ENCODE measurements around the gene NBAS. TPM values are rescaled to one million over a fixed set of nuclear protein-coding genes. Genes with fewer than 3 reads are reported as not detected.

NBAS gene
- total and polyA plus RNA-seq, 2 donors (not counting 3 experiments of a cell fraction or from before 2014, with no cell fraction given) = 29.4 to 43.0 TPM

DNA sequence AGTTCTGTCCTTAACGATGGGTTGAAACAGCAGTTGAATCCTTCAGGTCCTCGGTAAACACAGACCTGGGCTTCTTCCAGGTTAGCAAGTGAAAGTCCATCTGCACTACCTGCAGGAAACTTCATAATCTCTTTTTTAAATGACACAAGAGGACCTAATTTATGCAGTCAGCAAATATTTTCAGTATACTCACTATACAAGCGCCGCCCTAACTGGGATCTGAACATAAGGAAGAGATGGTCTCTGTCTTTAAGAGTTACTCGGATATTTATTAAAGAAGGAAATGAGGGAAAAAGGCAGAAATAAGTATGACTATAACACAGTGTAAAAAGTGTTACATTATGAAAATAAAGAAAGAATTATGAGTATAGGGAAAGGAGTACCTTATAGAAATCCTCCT lies 103.3 kb downstream of the NBAS start:
- BruUV-seq (replicated peaks) = no TSS peak
- intact Hi-C loops (cut with micrococcal nuclease) (no loop called here), dilution Hi-C loops (cut with MboI; ENCODE audit: extremely low pct_ligation_motif_present, low sequenced_read_pairs) (no loop called here)
- no peaks in the 10 kb centered on the region for H3K79me2 ChIP-seq (ENCODE audit: control insufficient read depth, insufficient read depth, low read length)
- POLR2A ChIA-PET = no interaction called here
- no peak overlapping the region for H2AFZ ChIP-seq (ENCODE audit: low read depth, low read length)
- DNase-seq (ENCODE audit: low read depth, low spot score) = no peak
- CTCF ChIA-PET = no interaction called here
- H3K4me1 ChIP-seq (ENCODE audit: control insufficient read depth, extremely low read depth, insufficient read depth, low read length) = no peaks in the 10 kb centered on the region
- no peaks in the 10 kb centered on the region for H4K20me1 ChIP-seq (replicated peaks; ENCODE audit: control insufficient read depth, extremely low read depth, insufficient read depth, low read length)
- no peaks in the 10 kb centered on the region for H3K9me3 ChIP-seq (replicated peaks; ENCODE audit: control insufficient read depth, insufficient read depth, low read length)
- TF ChIP-seq, protein P1, sequence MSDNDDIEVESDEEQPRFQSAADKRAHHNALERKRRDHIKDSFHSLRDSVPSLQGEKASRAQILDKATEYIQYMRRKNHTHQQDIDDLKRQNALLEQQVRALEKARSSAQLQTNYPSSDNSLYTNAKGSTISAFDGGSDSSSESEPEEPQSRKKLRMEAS (IDR thresholded peaks at IDR 0.05; ENCODE audit: insufficient read depth, insufficient read length) = no peak
- TF ChIP-seq, protein P2, sequence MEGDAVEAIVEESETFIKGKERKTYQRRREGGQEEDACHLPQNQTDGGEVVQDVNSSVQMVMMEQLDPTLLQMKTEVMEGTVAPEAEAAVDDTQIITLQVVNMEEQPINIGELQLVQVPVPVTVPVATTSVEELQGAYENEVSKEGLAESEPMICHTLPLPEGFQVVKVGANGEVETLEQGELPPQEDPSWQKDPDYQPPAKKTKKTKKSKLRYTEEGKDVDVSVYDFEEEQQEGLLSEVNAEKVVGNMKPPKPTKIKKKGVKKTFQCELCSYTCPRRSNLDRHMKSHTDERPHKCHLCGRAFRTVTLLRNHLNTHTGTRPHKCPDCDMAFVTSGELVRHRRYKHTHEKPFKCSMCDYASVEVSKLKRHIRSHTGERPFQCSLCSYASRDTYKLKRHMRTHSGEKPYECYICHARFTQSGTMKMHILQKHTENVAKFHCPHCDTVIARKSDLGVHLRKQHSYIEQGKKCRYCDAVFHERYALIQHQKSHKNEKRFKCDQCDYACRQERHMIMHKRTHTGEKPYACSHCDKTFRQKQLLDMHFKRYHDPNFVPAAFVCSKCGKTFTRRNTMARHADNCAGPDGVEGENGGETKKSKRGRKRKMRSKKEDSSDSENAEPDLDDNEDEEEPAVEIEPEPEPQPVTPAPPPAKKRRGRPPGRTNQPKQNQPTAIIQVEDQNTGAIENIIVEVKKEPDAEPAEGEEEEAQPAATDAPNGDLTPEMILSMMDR (IDR thresholded peaks at IDR 0.05; ENCODE audit: extremely low read depth in 1 of 2, insufficient read depth in 1 of 2, low read depth in 1 of 2, low read length in 2 of 2) = no peak
- no peak for TF ChIP-seq FOS (IDR thresholded peaks at IDR 0.05; ENCODE audit: borderline replicate concordance, insufficient read depth, low read length)
- TF ChIP-seq JUN (IDR thresholded peaks at IDR 0.05; ENCODE audit: borderline replicate concordance, insufficient read depth, insufficient read length, low read depth) = no peak
- no peak for TF ChIP-seq MYC (IDR thresholded peaks at IDR 0.05; ENCODE audit: low read depth, low read length)
- no peak for TF ChIP-seq GATA2 (IDR thresholded peaks at IDR 0.05; ENCODE audit: insufficient read depth, insufficient read length, low read depth, low read length)
- no peak for TF ChIP-seq POLR2AphosphoS5 (IDR thresholded peaks at IDR 0.05; ENCODE audit: insufficient read depth, low read depth, low read length)
- no peak for TF ChIP-seq EZH2 (IDR thresholded peaks at IDR 0.05; ENCODE audit: borderline replicate concordance, low read depth, low read length, severe bottlenecking)
- no peak for TF ChIP-seq POLR2A (IDR thresholded peaks at IDR 0.05; ENCODE audit: low read depth, low read length)
- H3K27me3 ChIP-seq (ENCODE audit: control insufficient read depth in 2 of 2, insufficient read depth in 2 of 2, low read length in 2 of 2) = no peaks in the 10 kb centered on the region
- H3K27ac ChIP-seq (ENCODE audit: insufficient read depth, low read depth, low read length) = no peak overlapping the region
- no peak overlapping the region for H3K9ac ChIP-seq (replicated peaks; ENCODE audit: extremely low read depth, insufficient read depth, low read length)
- no peak overlapping the region for H3K4me3 ChIP-seq (replicated peaks in 1 of 3; ENCODE audit: insufficient read depth in 1 of 3, low read depth in 1 of 3, low read length in 3 of 3)
- no peak for FAIRE-seq
- H3K36me3 ChIP-seq (ENCODE audit: control insufficient read depth in 2 of 2, extremely low read depth in 1 of 2, insufficient read depth in 2 of 2, low read length in 2 of 2) = peaks cover 6 to 8% of the 10 kb centered on the region in 2 experiments
- H3K4me2 ChIP-seq (ENCODE audit: insufficient read depth, low read length) = no peak overlapping the region
- H3K9me1 ChIP-seq (replicated peaks; ENCODE audit: control insufficient read depth, extremely low read depth, insufficient read depth, low read length) = no peaks in the 10 kb centered on the region

Measured in endothelial cell of umbilical vein (primary cell).